Measurements from ENCODE around the gene AOAH. TPM values are rescaled to one million over a fixed set of nuclear protein-coding genes. Genes with fewer than 3 reads are reported as not detected.

The AOAH gene
- total and polyA plus RNA-seq, 2 donors (not counting 3 experiments of a cell fraction or from before 2014, with no cell fraction given) = not detected

DNA sequence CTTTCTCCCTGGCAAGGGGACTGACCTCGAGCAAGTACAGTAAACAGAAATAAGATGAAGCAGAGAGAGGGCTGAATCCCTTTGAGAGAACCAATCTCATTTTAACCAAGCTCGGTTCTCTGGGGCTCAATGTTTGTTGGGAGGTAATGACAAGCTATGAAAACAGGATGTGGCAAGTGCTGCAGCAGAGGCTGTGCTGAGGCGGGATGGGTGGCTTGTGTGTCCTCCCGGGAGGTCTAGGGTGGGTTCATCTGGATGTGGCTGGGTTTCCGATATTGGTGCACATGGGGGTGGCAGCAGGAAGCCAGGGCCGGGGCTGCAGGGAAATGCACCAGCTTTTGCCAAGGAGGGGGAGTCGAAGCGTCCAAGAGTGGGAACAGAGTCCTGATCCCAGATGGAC lies 84.5 kb downstream of the AOAH start:
- BruUV-seq (replicated peaks) = no TSS peak
- H3K4me2 ChIP-seq (ENCODE audit: insufficient read depth, low read length) = no peak overlapping the region
- H3K27ac ChIP-seq (ENCODE audit: insufficient read depth, low read depth, low read length) = no peak overlapping the region
- POLR2A ChIA-PET = no interaction called here
- FAIRE-seq = no peak
- H3K79me2 ChIP-seq (ENCODE audit: control insufficient read depth, insufficient read depth, low read length) = no peaks in the 10 kb centered on the region
- no peaks in the 10 kb centered on the region for H3K4me1 ChIP-seq (ENCODE audit: control insufficient read depth, extremely low read depth, insufficient read depth, low read length)
- H3K9ac ChIP-seq (replicated peaks; ENCODE audit: extremely low read depth, insufficient read depth, low read length) = no peak overlapping the region
- no peak for TF ChIP-seq POLR2AphosphoS5 (IDR thresholded peaks at IDR 0.05; ENCODE audit: insufficient read depth, low read depth, low read length)
- no peak for TF ChIP-seq EZH2 (IDR thresholded peaks at IDR 0.05; ENCODE audit: borderline replicate concordance, low read depth, low read length, severe bottlenecking)
- TF ChIP-seq, protein P1, sequence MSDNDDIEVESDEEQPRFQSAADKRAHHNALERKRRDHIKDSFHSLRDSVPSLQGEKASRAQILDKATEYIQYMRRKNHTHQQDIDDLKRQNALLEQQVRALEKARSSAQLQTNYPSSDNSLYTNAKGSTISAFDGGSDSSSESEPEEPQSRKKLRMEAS (IDR thresholded peaks at IDR 0.05; ENCODE audit: insufficient read depth, insufficient read length) = no peak
- no peak for TF ChIP-seq JUN (IDR thresholded peaks at IDR 0.05; ENCODE audit: borderline replicate concordance, insufficient read depth, insufficient read length, low read depth)
- H3K4me3 ChIP-seq (replicated peaks in 1 of 3; ENCODE audit: insufficient read depth in 1 of 3, low read depth in 1 of 3, low read length in 3 of 3) = no peak overlapping the region
- DNase-seq (ENCODE audit: low read depth, low spot score) = no peak
- no peaks in the 10 kb centered on the region for H4K20me1 ChIP-seq (replicated peaks; ENCODE audit: control insufficient read depth, extremely low read depth, insufficient read depth, low read length)
- dilution Hi-C loops (cut with MboI; ENCODE audit: extremely low pct_ligation_motif_present, low sequenced_read_pairs) = no loop called here
- no peaks in the 10 kb centered on the region for H3K36me3 ChIP-seq (ENCODE audit: control insufficient read depth in 2 of 2, extremely low read depth in 1 of 2, insufficient read depth in 2 of 2, low read length in 2 of 2)
- no peak overlapping the region for H2AFZ ChIP-seq (ENCODE audit: low read depth, low read length)
- H3K9me3 ChIP-seq (replicated peaks; ENCODE audit: control insufficient read depth, insufficient read depth, low read length) = no peaks in the 10 kb centered on the region
- H3K9me1 ChIP-seq (replicated peaks; ENCODE audit: control insufficient read depth, extremely low read depth, insufficient read depth, low read length) = no peaks in the 10 kb centered on the region
- CTCF ChIA-PET = no interaction called here
- intact Hi-C loops (cut with micrococcal nuclease) = no loop called here
- peaks cover 0 to under 1% of the 10 kb centered on the region in 2 experiments for H3K27me3 ChIP-seq (ENCODE audit: control insufficient read depth in 2 of 2, insufficient read depth in 2 of 2, low read length in 2 of 2)

DNA sequence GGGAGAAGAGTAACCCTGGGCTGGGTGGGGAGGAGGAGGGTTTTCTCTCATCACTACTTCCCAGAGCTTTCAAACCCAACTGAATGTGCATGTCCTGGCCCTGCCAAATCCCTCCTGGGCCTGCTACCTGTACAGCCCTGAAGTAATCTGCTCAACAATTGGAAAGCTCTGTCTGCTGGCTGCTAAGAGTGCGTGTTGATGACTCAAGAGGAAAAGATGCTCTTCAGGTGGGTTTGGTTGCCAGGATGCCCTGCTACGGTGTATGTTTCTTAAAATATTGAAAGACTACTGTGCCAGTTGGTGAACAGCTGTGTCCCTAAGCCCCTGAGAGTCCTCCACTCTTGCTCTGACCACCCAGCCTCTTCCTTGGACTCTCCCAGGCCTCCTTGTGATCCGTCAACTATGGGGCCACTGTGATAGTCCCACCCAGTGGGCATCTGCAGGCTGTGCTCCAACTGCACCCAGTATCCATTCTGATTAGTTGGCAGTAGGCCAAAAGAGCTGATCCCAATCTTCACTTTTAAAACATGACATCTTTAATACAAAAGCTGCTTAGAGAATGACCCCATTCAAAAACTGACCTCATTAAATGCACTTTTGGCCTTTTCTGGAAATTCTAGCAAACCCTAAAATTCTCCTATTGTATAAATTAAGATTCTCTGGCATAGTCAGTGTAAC lies 85.6 kb downstream of the AOAH start:
- Histone ChIP-seq H3K36me3 (ENCODE audit: control insufficient read depth in 2 of 2, extremely low read depth in 1 of 2, insufficient read depth in 2 of 2, low read length in 2 of 2) (no peaks in the 10 kb centered on the region), H4K20me1 (replicated peaks; ENCODE audit: control insufficient read depth, extremely low read depth, insufficient read depth, low read length) (no peaks in the 10 kb centered on the region), H3K4me3 (replicated peaks in 1 of 3; ENCODE audit: insufficient read depth in 1 of 3, low read depth in 1 of 3, low read length in 3 of 3) (no peak overlapping the region), H3K9ac (replicated peaks; ENCODE audit: extremely low read depth, insufficient read depth, low read length) (no peak overlapping the region), H3K27me3 (ENCODE audit: control insufficient read depth in 2 of 2, insufficient read depth in 2 of 2, low read length in 2 of 2) (no peaks in the 10 kb centered on the region), H3K27ac (ENCODE audit: insufficient read depth, low read depth, low read length) (no peak overlapping the region), H3K9me3 (replicated peaks; ENCODE audit: control insufficient read depth, insufficient read depth, low read length) (no peaks in the 10 kb centered on the region), H3K4me1 (ENCODE audit: control insufficient read depth, extremely low read depth, insufficient read depth, low read length) (no peaks in the 10 kb centered on the region), H3K4me2 (ENCODE audit: insufficient read depth, low read length) (no peak overlapping the region), H2AFZ (ENCODE audit: low read depth, low read length) (no peak overlapping the region), H3K79me2 (ENCODE audit: control insufficient read depth, insufficient read depth, low read length) (no peaks in the 10 kb centered on the region), H3K9me1 (replicated peaks; ENCODE audit: control insufficient read depth, extremely low read depth, insufficient read depth, low read length) (no peaks in the 10 kb centered on the region)
- BruUV-seq (replicated peaks) = no TSS peak
- intact Hi-C loops (cut with micrococcal nuclease) (no loop called here), dilution Hi-C loops (cut with MboI; ENCODE audit: extremely low pct_ligation_motif_present, low sequenced_read_pairs) (no loop called here)
- no peak for FAIRE-seq
- ChIA-PET CTCF (interaction anchor here (1.4 kb wide), 1 partner anchor 32 kb away, joined by 7 read pairs; no protein-coding TSS in a partner anchor), POLR2A (no interaction called here)
- no peak for DNase-seq (ENCODE audit: low read depth, low spot score)
- no peak for TF ChIP-seq POLR2AphosphoS5 (IDR thresholded peaks at IDR 0.05; ENCODE audit: insufficient read depth, low read depth, low read length)
- TF ChIP-seq, protein P2, sequence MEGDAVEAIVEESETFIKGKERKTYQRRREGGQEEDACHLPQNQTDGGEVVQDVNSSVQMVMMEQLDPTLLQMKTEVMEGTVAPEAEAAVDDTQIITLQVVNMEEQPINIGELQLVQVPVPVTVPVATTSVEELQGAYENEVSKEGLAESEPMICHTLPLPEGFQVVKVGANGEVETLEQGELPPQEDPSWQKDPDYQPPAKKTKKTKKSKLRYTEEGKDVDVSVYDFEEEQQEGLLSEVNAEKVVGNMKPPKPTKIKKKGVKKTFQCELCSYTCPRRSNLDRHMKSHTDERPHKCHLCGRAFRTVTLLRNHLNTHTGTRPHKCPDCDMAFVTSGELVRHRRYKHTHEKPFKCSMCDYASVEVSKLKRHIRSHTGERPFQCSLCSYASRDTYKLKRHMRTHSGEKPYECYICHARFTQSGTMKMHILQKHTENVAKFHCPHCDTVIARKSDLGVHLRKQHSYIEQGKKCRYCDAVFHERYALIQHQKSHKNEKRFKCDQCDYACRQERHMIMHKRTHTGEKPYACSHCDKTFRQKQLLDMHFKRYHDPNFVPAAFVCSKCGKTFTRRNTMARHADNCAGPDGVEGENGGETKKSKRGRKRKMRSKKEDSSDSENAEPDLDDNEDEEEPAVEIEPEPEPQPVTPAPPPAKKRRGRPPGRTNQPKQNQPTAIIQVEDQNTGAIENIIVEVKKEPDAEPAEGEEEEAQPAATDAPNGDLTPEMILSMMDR (IDR thresholded peaks at IDR 0.05; ENCODE audit: extremely low read depth in 1 of 2, insufficient read depth in 1 of 2, low read depth in 1 of 2, low read length in 2 of 2) = no peak

Measured in endothelial cell of umbilical vein (primary cell).